Glutamatergic neuron (in vitro differentiated cells): ENCODE data around the gene SNX9. TPM values are rescaled to one million over a fixed set of nuclear protein-coding genes. Genes with fewer than 3 reads are reported as not detected.
"Not testable (repeated sequence)": the region's sequence is repeated elsewhere in the genome, so short reads cannot be mapped to it uniquely, and the experiment has no call there.

Experiments
- DNase-seq: peaks from one replicate; pipeline ENCODE4 v3.0.0; 2022
- H3K27ac Mint-ChIP-seq: one replicate; pipeline ENCODE4 v1.8.0; 2020; ENCODE audit warnings: mild to moderate bottlenecking, mixed read lengths, inconsistent platforms; ENCODE audit not compliant: unreplicated experiment
- H3K27me3 Mint-ChIP-seq: one replicate; pipeline ENCODE4 v1.8.0; 2020; ENCODE audit warnings: mild to moderate bottlenecking, moderate library complexity, mixed read lengths, inconsistent platforms; ENCODE audit not compliant: unreplicated experiment
- H3K36me3 Mint-ChIP-seq: one replicate; pipeline ENCODE4 v1.8.0; 2020; ENCODE audit warnings: mild to moderate bottlenecking, mixed read lengths, inconsistent platforms; ENCODE audit not compliant: unreplicated experiment
- H3K4me1 Mint-ChIP-seq: one replicate; pipeline ENCODE4 v1.8.0; 2020; ENCODE audit warnings: mild to moderate bottlenecking, low read depth, mixed read lengths, inconsistent platforms; ENCODE audit not compliant: unreplicated experiment
- H3K4me3 Mint-ChIP-seq: one replicate; pipeline ENCODE4 v1.8.0; 2020; ENCODE audit warnings: mild to moderate bottlenecking, mixed read lengths, inconsistent platforms; ENCODE audit not compliant: unreplicated experiment
- H3K9me3 Mint-ChIP-seq: one replicate; pipeline ENCODE4 v1.8.0; 2020; ENCODE audit warnings: mild to moderate bottlenecking, moderate library complexity, mixed read lengths, inconsistent platforms; ENCODE audit not compliant: unreplicated experiment
- CTCF ChIP-seq: fragments of 200-600 bp; sonication (generic); IDR thresholded peaks from one replicate; pipeline ENCODE4 v1.5.0; 2021; ENCODE audit not compliant: partially characterized antibody, unreplicated experiment
- total RNA-seq: library from RNA; stranded (reverse); fragmentation: NEBNext Ultra II Directional; extraction: Animal tissue kit (Norgen Biotek cat#: 25700); gene quantifications from one replicate; pipeline ENCODE4 v1.2.1, GENCODE V29; 2021; ENCODE audit not compliant: unreplicated experiment

Gene SNX9
- total RNA-seq, 1 donor from 2014 or later, result 45.7 TPM

GRCh38 chr6:157896932-157897331, 73.9 kb downstream of the SNX9 start:
- peaks cover 5% of the 10 kb centered on the region for H3K36me3 Mint-ChIP-seq
- H3K4me3 Mint-ChIP-seq, result no peak overlapping the region
- DNase-seq, result no peak
- TF ChIP-seq CTCF, result no peak
- peaks cover 8% of the 10 kb centered on the region for H3K9me3 Mint-ChIP-seq
- peaks cover 51% of the 10 kb centered on the region for H3K4me1 Mint-ChIP-seq
- peak overlapping the region; percentile 22 for H3K27ac Mint-ChIP-seq
- H3K27me3 Mint-ChIP-seq, result peaks cover 6% of the 10 kb centered on the region

- peaks cover 40% of the 10 kb centered on the region for H3K4me1 Mint-ChIP-seq
- H3K9me3 Mint-ChIP-seq, result peaks cover 3% of the 10 kb centered on the region
- no peak for TF ChIP-seq CTCF
- peaks cover 6% of the 10 kb centered on the region for H3K27me3 Mint-ChIP-seq
- no peak overlapping the region for H3K27ac Mint-ChIP-seq
- no peak overlapping the region for H3K4me3 Mint-ChIP-seq
- DNase-seq, result no peak
- H3K36me3 Mint-ChIP-seq, result no peaks in the 10 kb centered on the region
Observed at GRCh38 chr6:157898169-157898568, 75.1 kb downstream of the SNX9 start.

DNA sequence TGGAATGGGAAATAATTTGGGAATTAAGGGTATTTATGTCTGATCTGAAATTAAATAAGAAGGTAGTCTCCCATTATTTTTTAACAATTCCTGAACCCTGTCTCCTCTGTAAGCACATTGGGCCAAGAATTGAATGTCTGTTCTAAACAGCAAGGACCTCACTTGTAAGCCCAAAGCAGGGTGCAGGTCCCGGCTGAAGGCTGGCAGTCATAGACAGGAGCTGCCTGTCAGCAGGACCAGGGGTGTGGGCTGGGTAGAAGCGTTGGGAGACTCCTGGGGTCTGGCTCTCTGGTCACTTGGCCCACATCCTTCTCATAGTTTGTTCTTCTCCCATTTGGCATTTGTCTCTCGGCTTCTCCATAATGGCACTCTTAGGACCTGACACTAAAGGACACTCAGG, 75.6 kb downstream of the SNX9 start:
- H3K27ac Mint-ChIP-seq, result no peak overlapping the region
- H3K4me3 Mint-ChIP-seq, result no peak overlapping the region

DNA sequence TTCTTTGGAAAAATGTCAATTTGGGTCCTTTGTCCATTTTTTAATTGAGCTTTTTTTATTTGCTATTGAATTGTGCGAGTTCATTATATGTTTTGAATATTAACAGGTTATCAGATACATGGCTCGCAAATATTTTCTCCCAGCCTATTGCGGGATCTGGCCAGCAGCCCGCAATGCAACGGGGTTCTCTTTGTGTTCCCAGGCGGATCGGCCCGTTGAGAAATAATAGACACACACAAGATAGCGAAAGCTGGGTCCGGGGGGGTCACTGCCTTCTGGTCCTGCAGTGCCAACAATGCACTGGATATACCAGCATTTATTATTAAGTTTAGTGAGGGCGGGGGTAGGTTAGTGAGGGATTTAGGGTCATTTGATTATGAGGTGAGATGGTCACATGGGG, 77.2 kb downstream of the SNX9 start:
- not testable (repeated sequence) for H3K4me3 Mint-ChIP-seq, H3K27me3 Mint-ChIP-seq, H3K9me3 Mint-ChIP-seq, H3K36me3 Mint-ChIP-seq, DNase-seq, H3K27ac Mint-ChIP-seq
- H3K4me1 Mint-ChIP-seq, result peaks cover 34% of the 10 kb centered on the region

More for the DNA sequence above, 75.6 kb downstream of the SNX9 start:
- no peak for DNase-seq
- TF ChIP-seq CTCF, result no peak
- Mint-ChIP-seq H3K27me3 (peaks cover 2% of the 10 kb centered on the region), H3K36me3 (no peaks in the 10 kb centered on the region), H3K4me1 (peaks cover 36% of the 10 kb centered on the region), H3K9me3 (peaks cover 2% of the 10 kb centered on the region)

DNA sequence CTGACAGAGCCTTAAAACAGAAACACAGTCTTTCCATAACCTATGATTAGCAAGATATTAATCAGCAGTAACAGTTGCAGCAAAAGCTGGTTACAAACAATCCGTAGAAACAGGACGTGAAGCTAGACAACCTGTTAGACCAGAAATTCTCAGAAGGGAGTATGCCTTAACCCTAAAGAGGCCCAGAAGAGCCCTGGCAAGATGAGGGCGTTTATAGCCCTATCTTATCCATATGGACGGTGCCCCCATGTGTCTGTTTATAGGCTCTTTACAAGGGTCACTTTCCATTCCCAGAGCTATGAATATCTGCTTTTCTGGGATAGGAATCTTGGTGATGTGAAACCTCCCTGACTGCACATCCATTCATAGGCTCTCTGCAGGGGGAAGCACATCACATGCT, 77.7 kb downstream of the SNX9 start:
- not testable (repeated sequence) for DNase-seq, H3K27ac Mint-ChIP-seq, H3K27me3 Mint-ChIP-seq, H3K4me3 Mint-ChIP-seq, H3K9me3 Mint-ChIP-seq, H3K36me3 Mint-ChIP-seq
- peaks cover 34% of the 10 kb centered on the region for H3K4me1 Mint-ChIP-seq

- Mint-ChIP-seq H3K4me1 (peaks cover 36% of the 10 kb centered on the region), H3K4me3 (no peak overlapping the region), H3K27ac (no peak overlapping the region), H3K27me3 (peaks cover 6% of the 10 kb centered on the region), H3K36me3 (peaks cover 9% of the 10 kb centered on the region), H3K9me3 (peaks cover 2% of the 10 kb centered on the region)
- no peak for DNase-seq
- TF ChIP-seq CTCF, result no peak
Observed at GRCh38 chr6:157904999-157905398, 82.0 kb downstream of the SNX9 start.
